PC-3 (cell line): ENCODE results near the gene ABHD3.

ENCODE experiments used
- EZH2 ChIP-seq: fragments of 300-600 bp; sonication (generic); IDR thresholded peaks from one replicate; pipeline ENCODE4 v1.6.1; 2017; ENCODE audit warnings: antibody characterized with exemption, mild to moderate bottlenecking, low read length; ENCODE audit not compliant: unreplicated experiment
- EZH2phosphoT487 ChIP-seq: fragments of 300-600 bp; sonication (generic); IDR thresholded peaks from 2 replicates; pipeline ENCODE4 v1.6.1; 2018; ENCODE audit warnings: mild to moderate bottlenecking, antibody characterized with exemption, low read length, borderline replicate concordance
- TF ChIP-seq, protein P1 (sequence below): fragments of 300-600 bp; sonication (generic); conservative IDR thresholded peaks from 2 replicates; pipeline ENCODE4 v1.5.1; 2017; ENCODE audit warnings: antibody characterized with exemption, low read depth, mild to moderate bottlenecking, low read length

- TF ChIP-seq, protein P1, sequence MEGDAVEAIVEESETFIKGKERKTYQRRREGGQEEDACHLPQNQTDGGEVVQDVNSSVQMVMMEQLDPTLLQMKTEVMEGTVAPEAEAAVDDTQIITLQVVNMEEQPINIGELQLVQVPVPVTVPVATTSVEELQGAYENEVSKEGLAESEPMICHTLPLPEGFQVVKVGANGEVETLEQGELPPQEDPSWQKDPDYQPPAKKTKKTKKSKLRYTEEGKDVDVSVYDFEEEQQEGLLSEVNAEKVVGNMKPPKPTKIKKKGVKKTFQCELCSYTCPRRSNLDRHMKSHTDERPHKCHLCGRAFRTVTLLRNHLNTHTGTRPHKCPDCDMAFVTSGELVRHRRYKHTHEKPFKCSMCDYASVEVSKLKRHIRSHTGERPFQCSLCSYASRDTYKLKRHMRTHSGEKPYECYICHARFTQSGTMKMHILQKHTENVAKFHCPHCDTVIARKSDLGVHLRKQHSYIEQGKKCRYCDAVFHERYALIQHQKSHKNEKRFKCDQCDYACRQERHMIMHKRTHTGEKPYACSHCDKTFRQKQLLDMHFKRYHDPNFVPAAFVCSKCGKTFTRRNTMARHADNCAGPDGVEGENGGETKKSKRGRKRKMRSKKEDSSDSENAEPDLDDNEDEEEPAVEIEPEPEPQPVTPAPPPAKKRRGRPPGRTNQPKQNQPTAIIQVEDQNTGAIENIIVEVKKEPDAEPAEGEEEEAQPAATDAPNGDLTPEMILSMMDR: no peak
- TF ChIP-seq EZH2phosphoT487: no peak
- no peak for TF ChIP-seq EZH2
These were observed 52.5 kb downstream of the ABHD3 start for GRCh38 chr18:21652073-21652472.
